SKM-1 (cell line): ENCODE measurements around the gene CIT.

ENCODE experiments used
- DNase-seq: peaks from one replicate; lab custom pipeline; 2025; ENCODE audit not compliant: unreplicated experiment; lab: John Stamatoyannopoulos, UW

The CIT gene

DNA sequence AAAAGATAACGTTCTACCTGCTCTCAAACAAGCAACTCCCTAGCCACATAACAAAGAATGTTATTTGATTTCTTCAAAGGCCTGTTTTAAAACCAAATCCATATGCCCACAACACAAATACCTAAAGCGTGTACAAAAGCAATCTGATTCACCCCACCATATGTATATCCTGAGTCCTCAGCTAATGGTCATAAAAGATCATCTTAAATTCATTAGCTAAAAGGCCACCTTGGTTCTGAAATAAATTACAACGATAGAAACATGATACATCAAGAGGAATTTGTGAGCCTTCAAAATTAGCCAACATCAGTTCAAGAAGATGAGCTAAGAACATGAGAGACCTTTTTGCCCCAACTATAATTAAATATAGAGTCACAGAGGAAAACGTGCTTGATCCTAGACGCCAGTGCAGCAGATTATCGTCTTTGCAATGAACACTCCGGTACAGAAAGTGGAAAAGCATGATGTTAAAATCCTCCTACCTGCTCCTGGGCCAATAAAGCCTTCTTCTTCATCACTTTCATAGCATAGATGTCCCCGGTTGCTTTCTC is 20.0 kb downstream of the CIT start:
- DNase-seq, result no peak

GRCh38 chr12:119850330-119850729 is 26.8 kb downstream of the CIT start:
- DNase-seq, result no peak

DNA sequence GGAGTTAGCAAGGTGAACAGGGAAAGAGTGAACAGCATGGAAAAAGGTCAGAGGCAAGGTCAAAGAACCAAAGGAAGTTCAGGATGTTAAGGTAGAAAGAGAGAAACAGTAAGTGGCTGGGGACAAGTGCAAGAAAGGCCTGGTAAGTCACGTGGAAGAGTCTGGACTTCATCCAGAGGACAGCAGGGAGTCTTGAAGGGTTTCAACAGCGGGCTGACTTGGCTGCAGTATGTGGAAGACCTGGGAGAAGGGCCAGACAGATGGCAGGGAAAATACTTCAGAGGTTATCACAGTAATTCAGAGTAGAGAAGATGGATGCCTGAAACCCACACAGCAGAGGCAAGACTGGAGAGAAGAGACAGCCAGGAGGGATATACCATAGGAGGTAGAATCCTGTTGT is 34.0 kb downstream of the CIT start:
- DNase-seq, result no peak

- DNase-seq, result no peak
Observed at GRCh38 chr12:119842380-119842779, 34.7 kb downstream of the CIT start.

DNA sequence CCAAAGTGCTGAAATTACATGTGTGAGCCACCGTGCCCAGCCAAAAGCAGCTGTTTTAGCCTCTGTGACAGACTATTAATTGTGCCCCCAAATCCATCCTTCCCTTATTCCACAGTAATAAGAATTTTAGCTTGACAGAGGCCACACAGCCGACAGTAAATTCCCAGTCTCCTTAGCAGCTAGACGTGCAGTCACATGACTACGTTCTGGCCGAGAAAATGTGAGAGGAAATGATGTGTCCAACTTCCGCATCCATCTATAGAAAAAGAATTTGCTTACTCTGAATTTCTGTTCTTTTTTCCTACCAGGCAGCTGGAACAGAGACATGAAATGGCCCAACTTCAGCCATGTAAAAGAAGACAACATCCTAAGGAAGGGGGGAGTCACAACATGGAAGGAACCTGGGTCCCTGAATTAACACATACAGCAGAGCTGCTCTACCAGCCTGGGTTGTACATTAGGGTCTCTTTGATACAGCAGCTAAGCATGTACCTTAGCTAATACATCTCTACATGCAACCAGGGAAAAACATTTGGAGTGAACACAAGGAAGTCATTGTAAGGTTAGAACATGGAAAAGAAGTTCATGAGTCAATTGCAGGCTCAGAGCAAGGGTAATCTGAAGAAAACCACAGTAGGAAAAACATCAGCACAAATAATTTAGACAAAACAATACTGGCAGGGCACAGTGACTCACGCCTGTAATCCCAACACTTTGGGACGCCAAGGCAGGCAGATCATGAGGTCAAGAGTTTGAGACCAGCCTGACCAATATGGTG is 35.5 kb downstream of the CIT start:
- no peak for DNase-seq

DNA sequence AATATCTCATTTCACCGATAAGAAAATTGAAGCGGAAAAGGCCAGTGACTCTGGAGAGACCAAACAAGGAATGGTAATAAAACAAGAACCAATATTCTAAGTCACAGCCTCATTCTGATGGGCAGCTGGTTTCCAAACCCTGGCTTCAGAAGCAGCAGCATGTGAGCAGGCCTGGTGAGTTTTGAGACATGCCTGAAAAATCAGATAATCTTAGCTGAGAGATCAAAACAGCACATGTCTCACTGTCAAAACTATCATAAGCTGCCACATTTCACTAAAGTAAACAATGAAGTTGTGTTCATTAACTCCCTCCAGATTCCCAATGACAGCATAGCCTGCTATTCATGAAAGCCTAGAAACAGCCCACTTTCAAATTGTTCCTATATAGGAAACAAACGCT is 36.5 kb downstream of the CIT start:
- DNase-seq, result no peak

- DNase-seq, result no peak
Observed at GRCh38 chr12:119840168-119840567, 37.0 kb downstream of the CIT start.

DNA sequence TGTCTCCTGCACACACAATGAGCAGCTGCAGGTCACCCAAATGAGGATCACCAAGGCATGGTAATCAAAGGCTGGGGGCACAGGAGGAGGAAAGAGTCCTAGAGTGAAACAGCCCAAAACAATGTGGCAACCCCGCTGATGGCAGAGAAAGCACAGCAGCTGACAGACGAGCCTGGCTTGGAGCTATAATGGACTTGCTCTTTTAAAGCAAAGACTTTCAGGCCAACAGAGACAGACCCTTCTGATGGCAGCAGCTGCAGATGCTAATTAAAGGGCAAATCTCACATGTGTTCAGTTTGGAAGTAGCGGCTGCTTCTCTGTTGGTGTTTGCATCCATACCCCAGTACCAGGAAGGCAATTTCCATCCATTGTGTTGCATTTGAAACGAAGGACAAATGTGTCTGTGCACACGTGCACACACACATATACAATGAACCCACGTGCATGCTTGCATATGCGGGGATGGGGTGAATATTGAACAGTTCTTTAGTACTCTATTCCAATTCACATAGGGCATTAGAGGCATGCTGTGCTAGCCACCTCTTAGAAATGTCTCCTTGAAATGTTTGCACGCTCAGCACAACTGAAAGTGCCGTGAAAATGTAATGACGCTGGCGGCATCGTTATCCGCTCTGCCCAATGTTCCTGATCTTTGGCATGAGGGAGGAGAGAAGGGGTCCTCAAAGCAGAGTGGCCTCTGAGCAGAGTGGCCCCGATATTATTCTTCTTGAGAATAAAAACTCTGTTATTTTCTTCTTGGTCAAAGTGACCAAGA is 38.1 kb downstream of the CIT start:
- no peak for DNase-seq

GRCh38 chr12:119836781-119837180 is 40.3 kb downstream of the CIT start:
- DNase-seq, result no peak

DNA sequence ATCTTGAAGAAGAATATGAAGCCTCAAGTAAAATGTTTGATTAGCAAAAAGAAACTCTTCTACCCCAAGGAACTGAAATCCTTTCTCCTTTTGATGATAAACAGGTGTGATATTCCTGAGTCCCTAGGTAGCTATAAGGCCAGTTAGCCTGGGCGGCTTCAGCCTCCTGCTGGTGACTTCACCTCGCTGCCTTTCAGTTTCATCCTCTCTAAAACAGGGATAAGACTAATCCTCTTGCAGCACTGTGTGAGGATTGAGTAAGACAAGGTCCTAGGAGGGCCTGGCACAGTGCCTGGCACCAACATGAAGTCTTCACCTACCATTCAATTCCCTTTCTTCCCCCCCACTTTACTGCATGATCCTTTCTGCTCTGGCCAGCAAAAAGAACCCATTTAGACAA is 42.1 kb downstream of the CIT start:
- no peak for DNase-seq

DNA sequence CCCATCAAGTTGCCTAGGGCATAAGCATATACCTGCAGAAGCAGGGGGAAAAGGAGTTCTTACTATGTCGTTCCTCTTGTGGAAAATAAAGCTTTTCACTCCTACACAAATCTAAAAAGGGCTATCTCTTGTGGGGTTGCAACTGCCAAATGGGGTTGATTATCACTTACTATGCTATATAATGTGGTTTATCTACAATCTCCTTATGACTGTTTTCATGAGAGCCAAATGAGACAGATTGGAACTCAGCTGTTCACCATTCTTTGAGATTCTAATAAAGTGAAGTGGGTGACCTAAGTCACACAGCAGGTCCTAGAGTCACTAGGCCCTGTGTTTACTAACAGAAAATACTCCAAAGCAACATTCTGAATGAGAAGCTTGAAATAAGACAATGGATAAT is 47.7 kb downstream of the CIT start:
- no peak for DNase-seq

GRCh38 chr12:119828300-119828699 is 48.8 kb downstream of the CIT start:
- no peak for DNase-seq

DNA sequence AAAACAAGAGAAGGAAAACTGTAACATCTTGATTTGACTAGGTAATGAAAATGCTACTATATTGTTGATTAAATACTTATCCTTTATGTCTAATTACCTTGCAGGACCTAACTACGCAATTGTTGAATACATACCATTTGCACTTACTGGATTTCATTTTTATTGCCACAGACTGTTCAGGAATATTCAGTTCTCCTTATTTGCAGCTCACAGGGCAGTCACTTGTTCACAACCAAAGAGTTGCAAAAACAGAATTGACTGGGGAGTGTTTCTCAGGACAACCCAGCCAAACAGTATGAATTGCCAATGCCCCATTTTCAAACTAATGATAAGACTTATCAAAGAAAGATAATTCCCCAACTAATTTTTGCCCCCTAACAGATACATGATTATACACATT is 49.4 kb downstream of the CIT start:
- DNase-seq, result no peak

- DNase-seq, result no peak
Observed at GRCh38 chr12:119826661-119827445, 50.3 kb downstream of the CIT start.

DNA sequence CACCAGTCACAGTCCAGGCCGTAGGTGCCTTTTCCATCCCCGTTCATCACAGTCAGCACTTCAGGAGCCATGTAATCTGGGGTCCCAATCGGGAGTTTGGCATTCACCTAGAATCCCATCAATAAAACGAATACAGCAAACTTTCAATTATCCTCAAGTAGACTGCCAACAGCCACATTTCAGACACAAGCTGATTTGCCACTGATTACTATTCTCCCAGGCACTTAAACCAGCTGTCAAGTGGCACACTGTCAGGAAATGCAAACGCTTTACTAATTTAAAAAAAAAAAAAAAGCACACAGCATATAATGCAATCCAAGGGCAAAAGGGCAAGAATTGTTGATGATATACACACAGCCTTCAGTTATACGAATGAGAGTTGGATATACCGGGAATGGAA is 51.9 kb downstream of the CIT start:
- DNase-seq, result no peak

DNA sequence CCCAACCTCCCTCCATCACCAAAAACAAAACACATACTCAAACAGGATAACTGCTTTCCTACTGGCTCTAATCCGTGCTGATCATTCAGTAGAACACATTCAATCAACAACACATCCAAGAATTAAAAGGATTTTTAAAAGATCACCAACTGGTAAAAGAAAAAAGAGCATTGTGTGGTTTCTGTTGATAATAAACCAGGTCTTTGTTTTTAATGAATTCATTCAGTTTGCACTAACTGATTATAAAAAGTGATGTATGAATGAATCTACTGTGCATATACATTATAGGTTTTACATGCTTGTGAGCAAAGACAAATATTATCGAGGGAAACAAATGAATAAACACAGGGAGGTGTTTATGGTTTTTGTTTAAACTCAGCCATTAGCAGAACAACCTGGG is 55.1 kb downstream of the CIT start:
- no peak for DNase-seq

GRCh38 chr12:119819322-119819721 is 57.8 kb downstream of the CIT start:
- DNase-seq, result no peak

DNA sequence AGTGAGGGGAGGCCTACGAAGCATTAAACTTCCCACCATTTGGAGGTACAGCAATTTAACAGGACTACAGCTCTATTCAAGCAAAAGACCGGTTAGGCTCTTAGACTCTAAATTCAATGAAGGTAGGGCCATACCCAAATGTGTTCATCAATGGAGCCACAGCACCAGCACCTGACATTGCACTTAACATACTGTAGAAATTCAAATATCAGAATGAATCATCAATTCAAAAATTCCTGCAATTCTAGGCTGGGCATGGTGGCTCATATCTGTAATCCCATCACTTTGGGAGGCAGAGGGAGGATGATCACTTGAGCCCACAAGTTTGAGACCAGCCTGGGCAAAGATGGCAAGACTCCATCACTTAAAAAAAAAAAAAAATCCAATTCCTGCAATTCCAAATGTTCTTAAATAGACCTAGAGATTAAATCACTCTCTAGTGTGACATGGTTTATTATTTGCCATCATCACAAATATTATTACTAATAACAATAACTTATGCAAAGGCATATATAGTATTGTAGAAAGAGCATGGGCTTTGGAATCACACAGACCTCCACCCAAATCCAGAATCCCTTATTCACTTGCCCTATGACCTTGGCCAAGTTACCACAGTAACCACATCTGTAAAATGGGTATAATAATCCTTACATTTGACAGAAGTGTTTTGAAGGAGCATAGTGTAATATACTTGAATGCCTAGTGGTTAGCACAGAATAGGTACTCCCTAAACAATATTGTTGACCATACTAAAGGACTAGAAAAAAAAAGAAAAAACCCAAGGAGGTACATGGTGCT is 59.4 kb downstream of the CIT start:
- no peak for DNase-seq

- no peak for DNase-seq
Observed at GRCh38 chr12:119809023-119809422, 68.1 kb downstream of the CIT start.

GRCh38 chr12:119808441-119808840 is 68.7 kb downstream of the CIT start:
- DNase-seq, result no peak

GRCh38 chr12:119807380-119807779 is 69.7 kb downstream of the CIT start:
- DNase-seq, result no peak
